K562 (cell line): ENCODE results near the gene DNAJC6. TPM values are rescaled to one million over a fixed set of nuclear protein-coding genes. Genes with fewer than 3 reads are reported as not detected.

Experiments used
- ARID1B ChIP-seq: fragments of 450-650 bp; IDR thresholded peaks from 2 replicates; pipeline ENCODE4 v1.6.1; 2016; ENCODE audit warnings: antibody characterized with exemption, mild to moderate bottlenecking, inconsistent platforms
- ARNT ChIP-seq, 2 experiments: fragments of 450-650 bp; IDR thresholded peaks; 2 replicates each; pipeline ENCODE4 v1.6.1; 2016; ENCODE audit warnings: mild to moderate bottlenecking in 1 of 2
- CEBPB ChIP-seq: fragments of 450-650 bp; IDR thresholded peaks from 2 replicates; pipeline ENCODE4 v1.6.1; 2016; ENCODE audit warnings: missing genetic modification characterization, missing compliant biosample characterization
- CHCHD3 ChIP-seq: fragments of 250-450 bp; sonication (Bioruptor Pico); IDR thresholded peaks from 2 replicates; pipeline ENCODE4 v2.1.2; 2022; ENCODE audit warnings: mild to moderate bottlenecking
- CHD4 ChIP-seq: fragments of 200-600 bp; sonication (generic); IDR thresholded peaks from 3 replicates; pipeline ENCODE4 v1.6.1; 2012; ENCODE audit warnings: low read depth, mild to moderate bottlenecking, mixed read lengths, low read length, inconsistent platforms; ENCODE audit not compliant: insufficient read depth, insufficient replicate concordance, poor library complexity, severe bottlenecking
- DIDO1 ChIP-seq: fragments of 450-650 bp; IDR thresholded peaks from 2 replicates; pipeline ENCODE4 v1.6.1; 2016; ENCODE audit warnings: low read depth, missing biosample characterization, missing genetic modification characterization
- HMGN3 ChIP-seq: IDR thresholded peaks from 2 replicates; pipeline ENCODE4 v1.6.1; 2011; ENCODE audit warnings: borderline replicate concordance, low read depth, mild to moderate bottlenecking, mixed read lengths, low read length; ENCODE audit not compliant: insufficient read length; ENCODE audit errors: extremely low read depth
- HOXB6 ChIP-seq: fragments of 250-450 bp; sonication (Bioruptor Pico); IDR thresholded peaks from 2 replicates; pipeline ENCODE4 v1.5.1; 2022; ENCODE audit warnings: mild to moderate bottlenecking, borderline replicate concordance
- MNT ChIP-seq, 2 experiments: fragments of 450-650 bp; conservative IDR thresholded peaks; 2 replicates each; pipeline ENCODE4 v1.6.1; 2017; ENCODE audit warnings: mild to moderate bottlenecking in 2 of 2, moderate library complexity in 2 of 2
- MYC ChIP-seq, 2 experiments: fragments of 250-450 bp in 1 of 2; sonication (Bioruptor Pico) in 1 of 2; IDR thresholded peaks; 2 replicates each; pipeline versions ENCODE4 v1.5.1 to v1.6.1; 2012 to 2021; ENCODE audit warnings: low read depth in 2 of 2, borderline replicate concordance in 1 of 2, improper control_type of control experiment in 1 of 2, low read length in 1 of 2, mild to moderate bottlenecking in 1 of 2, moderate library complexity in 1 of 2
- NFE2 ChIP-seq: IDR thresholded peaks from 2 replicates; pipeline ENCODE4 v1.6.1; 2014; ENCODE audit warnings: antibody characterized with exemption, low read depth
- PML ChIP-seq: IDR thresholded peaks from 2 replicates; pipeline ENCODE4 v1.6.1; 2012; ENCODE audit warnings: low read length, inconsistent platforms
- POLR2AphosphoS5 ChIP-seq: IDR thresholded peaks from 2 replicates; pipeline ENCODE4 v1.6.1; 2011; ENCODE audit warnings: mild to moderate bottlenecking, low read depth, low read length, moderate library complexity; ENCODE audit not compliant: control insufficient read depth, insufficient read depth
- POLR2B ChIP-seq: fragments of 450-650 bp; IDR thresholded peaks from 2 replicates; pipeline ENCODE4 v1.6.1; 2018; ENCODE audit warnings: low read depth; ENCODE audit not compliant: partially characterized antibody
- RBBP5 ChIP-seq: fragments of 200-600 bp; sonication (generic); IDR thresholded peaks from 2 replicates; pipeline ENCODE4 v1.6.1; 2012; ENCODE audit warnings: borderline replicate concordance, mild to moderate bottlenecking, low read length, control low read depth, inconsistent platforms; ENCODE audit not compliant: insufficient read depth, poor library complexity, severe bottlenecking
- SMARCA5 ChIP-seq: fragments of 450-650 bp; IDR thresholded peaks from 2 replicates; pipeline ENCODE4 v1.6.1; 2016
- SP1 ChIP-seq: sonication (generic); formaldehyde crosslinking; IDR thresholded peaks from 2 replicates; pipeline ENCODE4 v1.8.1; 2022; ENCODE audit warnings: mild to moderate bottlenecking, missing genetic modification reagents
- ZEB2 ChIP-seq: fragments of 450-650 bp; IDR thresholded peaks from 2 replicates; pipeline ENCODE4 v1.6.1; 2016
- ZNF174 ChIP-seq: fragments of 250-450 bp; sonication (Bioruptor Pico); IDR thresholded peaks from 2 replicates; pipeline ENCODE4 v1.4.0; 2020; ENCODE audit warnings: mild to moderate bottlenecking
- ZNF444 ChIP-seq: fragments of 250-450 bp; sonication (Bioruptor Pico); IDR thresholded peaks from 2 replicates; pipeline ENCODE4 v1.4.0; 2020; ENCODE audit warnings: mild to moderate bottlenecking, moderate library complexity
- ZNF445 ChIP-seq: fragments of 250-450 bp; sonication (Bioruptor Pico); IDR thresholded peaks from 2 replicates; pipeline ENCODE4 v1.4.0; 2020; ENCODE audit warnings: low read depth, mild to moderate bottlenecking, moderate library complexity
- polyA plus RNA-seq, 8 experiments: library from polyadenylated mRNA; depleted of rRNA in 4 of 8; stranded (reverse) in 5 of 8; unstranded in 3 of 8; fragments of >200 nt; fragmentation: Nextera tagmentation in 2 of 8; fragmentation: Illumina TruSeq in 1 of 8; extraction: Ambion mirVana in 2 of 8; extraction: Trizol in 1 of 8; gene quantifications; 2 replicates each; pipeline versions ENCODE4 v1.2.1 to v1.2.3, GENCODE V29; 2011 to 2014; ENCODE audit warnings: inconsistent platforms in 1 of 8, missing spikeins in 1 of 8
- total RNA-seq, 7 experiments: library from RNA; depleted of rRNA in 6 of 7; stranded (reverse); fragments of >200 nt in 6 of 7; fragmentation: Illumina TruSeq in 2 of 7; extraction: Trizol in 2 of 7; gene quantifications; 2 replicates each; pipeline versions ENCODE4 v1.2.1 to v1.2.3, GENCODE V29; 2011 to 2021; ENCODE audit warnings: low replicate concordance in 1 of 7
- TF ChIP-seq, protein P1 (sequence below): fragments of 450-650 bp; formaldehyde crosslinking; IDR thresholded peaks from 2 replicates; pipeline ENCODE4 v1.4.0; 2022; ENCODE audit warnings: missing genetic modification characterization
- TF ChIP-seq, protein P2 (sequence below): IDR thresholded peaks from 2 replicates; pipeline ENCODE4 v1.6.1; 2011; ENCODE audit warnings: borderline replicate concordance, low read depth, mild to moderate bottlenecking, moderate library complexity, low read length; ENCODE audit not compliant: insufficient read depth, poor library complexity, severe bottlenecking

The DNAJC6 gene
- total and polyA plus RNA-seq, 9 of the 15 experiments (the other 6 are each of a cell fraction or from before 2014, with no cell fraction given): 6.7 to 78.7 (median 28.0) TPM

DNA sequence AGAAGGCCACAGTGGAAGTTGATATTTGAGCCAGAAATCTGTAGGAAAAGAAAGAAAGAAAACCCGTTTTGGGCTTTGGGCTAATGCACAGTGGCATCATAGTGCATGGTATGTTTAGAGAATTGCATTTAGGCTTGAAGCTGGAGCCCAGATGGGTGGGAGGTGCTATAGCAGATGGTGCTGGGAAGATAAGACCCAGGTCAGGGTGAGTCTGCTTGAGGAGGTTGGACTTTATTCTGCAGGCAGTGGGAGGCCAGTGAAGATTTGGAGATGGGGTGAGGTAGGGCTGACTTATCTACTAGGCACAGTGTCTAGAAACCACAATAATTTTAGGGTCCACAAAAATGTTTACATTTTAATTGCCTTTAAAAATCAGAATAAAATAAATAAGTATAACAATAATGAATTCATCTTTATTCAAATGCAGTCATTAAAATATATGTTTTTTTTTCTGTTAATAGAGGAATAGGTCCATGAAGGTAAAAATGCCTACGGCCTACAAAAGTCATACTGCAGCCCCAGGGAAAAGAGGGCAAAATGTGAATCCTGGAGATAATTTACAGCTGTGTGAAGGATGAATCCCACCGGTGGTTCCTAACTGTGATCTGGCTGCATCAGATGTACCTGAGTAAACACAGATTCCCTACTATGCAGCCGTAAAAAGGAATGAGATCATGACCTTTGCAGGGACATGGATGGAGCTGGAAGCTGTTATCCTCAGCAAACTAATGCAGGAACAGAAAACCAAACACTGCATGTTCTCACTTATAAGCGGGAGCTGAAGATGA is 8.7 kb downstream of the DNAJC6 start (continued):
- TF ChIP-seq MYC (IDR thresholded peaks at IDR 0.05; ENCODE audit: low read depth, low read length) (peak; percentile 54; the same call in 1 of the 2 replicates), MYC (CRISPR knock-in tag; IDR thresholded peaks at IDR 0.05; ENCODE audit: borderline replicate concordance, low read depth) (no peak), ZNF445 (no peak), ZNF174 (no peak), ARID1B (peak; percentile 99), HOXB6 (no peak), ZEB2 (peak; percentile 88; the same call in 1 of the 2 replicates), POLR2B (no peak), HMGN3 (peak; percentile 58), ZNF444 (no peak), MNT (conservative IDR thresholded peaks at IDR 0.05) (peak; percentile 22 to 67; a peak in 3 of 4 replicates), SP1 (CRISPR knock-in tag) (peak; percentile 72), CEBPB (tag) (no peak), NFE2 (peak; percentile 71), PML (peak; percentile 96), CHCHD3 (CRISPR knock-in tag) (no peak), SMARCA5 (no peak), CHD4 (no peak), RBBP5 (no peak), ARNT (IDR thresholded peaks at IDR 0.05) (peak in 1 of 2 experiments; percentile 64; a peak in 3 of 4 replicates), DIDO1 (tag) (no peak), POLR2AphosphoS5 (peak; percentile 85)
- TF ChIP-seq, protein P1, sequence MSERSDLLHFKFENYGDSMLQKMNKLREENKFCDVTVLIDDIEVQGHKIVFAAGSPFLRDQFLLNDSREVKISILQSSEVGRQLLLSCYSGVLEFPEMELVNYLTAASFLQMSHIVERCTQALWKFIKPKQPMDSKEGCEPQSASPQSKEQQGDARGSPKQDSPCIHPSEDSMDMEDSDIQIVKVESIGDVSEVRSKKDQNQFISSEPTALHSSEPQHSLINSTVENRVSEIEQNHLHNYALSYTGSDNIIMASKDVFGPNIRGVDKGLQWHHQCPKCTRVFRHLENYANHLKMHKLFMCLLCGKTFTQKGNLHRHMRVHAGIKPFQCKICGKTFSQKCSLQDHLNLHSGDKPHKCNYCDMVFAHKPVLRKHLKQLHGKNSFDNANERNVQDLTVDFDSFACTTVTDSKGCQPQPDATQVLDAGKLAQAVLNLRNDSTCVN (CRISPR knock-in tag): no peak
- TF ChIP-seq, protein P2, sequence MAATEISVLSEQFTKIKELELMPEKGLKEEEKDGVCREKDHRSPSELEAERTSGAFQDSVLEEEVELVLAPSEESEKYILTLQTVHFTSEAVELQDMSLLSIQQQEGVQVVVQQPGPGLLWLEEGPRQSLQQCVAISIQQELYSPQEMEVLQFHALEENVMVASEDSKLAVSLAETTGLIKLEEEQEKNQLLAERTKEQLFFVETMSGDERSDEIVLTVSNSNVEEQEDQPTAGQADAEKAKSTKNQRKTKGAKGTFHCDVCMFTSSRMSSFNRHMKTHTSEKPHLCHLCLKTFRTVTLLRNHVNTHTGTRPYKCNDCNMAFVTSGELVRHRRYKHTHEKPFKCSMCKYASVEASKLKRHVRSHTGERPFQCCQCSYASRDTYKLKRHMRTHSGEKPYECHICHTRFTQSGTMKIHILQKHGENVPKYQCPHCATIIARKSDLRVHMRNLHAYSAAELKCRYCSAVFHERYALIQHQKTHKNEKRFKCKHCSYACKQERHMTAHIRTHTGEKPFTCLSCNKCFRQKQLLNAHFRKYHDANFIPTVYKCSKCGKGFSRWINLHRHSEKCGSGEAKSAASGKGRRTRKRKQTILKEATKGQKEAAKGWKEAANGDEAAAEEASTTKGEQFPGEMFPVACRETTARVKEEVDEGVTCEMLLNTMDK: no peak
